CD14-positive monocyte (primary cell): ENCODE data around the gene BEND4. TPM values are rescaled to one million over a fixed set of nuclear protein-coding genes. Genes with fewer than 3 reads are reported as not detected.

Experiments
- DNase-seq, 3 donors: peaks; one replicate each; pipeline ENCODE4 v3.0.0-alpha.2; 2011 to 2022
- H2AFZ ChIP-seq: 2 replicates; pipeline ENCODE4 v1.6.0; 2012; ENCODE audit warnings: mild to moderate bottlenecking, low read depth, low read length, inconsistent platforms; ENCODE audit not compliant: insufficient read depth, poor library complexity, severe bottlenecking
- H3K27ac ChIP-seq, 2 donors: 1 replicate in 1 of 2; 2 replicates in 1 of 2; pipeline ENCODE4 v1.5.1; 2012 to 2013; ENCODE audit warnings: low read length in 2 of 2, control low read depth in 1 of 2, inconsistent platforms in 1 of 2, low read depth in 1 of 2, mild to moderate bottlenecking in 1 of 2
- H3K27me3 ChIP-seq, 2 donors: one replicate each; pipeline versions ENCODE4 v1.6.0 to v1.6.1; 2011 to 2013; ENCODE audit warnings: low read length in 2 of 2; ENCODE audit not compliant: control insufficient read depth in 2 of 2, insufficient read depth in 2 of 2
- H3K36me3 ChIP-seq, 2 donors: replicated peaks in 1 of 2; 1 replicate in 1 of 2; 2 replicates in 1 of 2; pipeline versions ENCODE4 v1.5.1 to v1.6.1; 2012 to 2013; ENCODE audit warnings: low read length in 2 of 2, control low read depth in 1 of 2, inconsistent platforms in 1 of 2, mild to moderate bottlenecking in 1 of 2; ENCODE audit not compliant: insufficient read depth in 2 of 2, control insufficient read depth in 1 of 2
- H3K4me1 ChIP-seq, 2 donors: 1 replicate in 1 of 2; 2 replicates in 1 of 2; pipeline versions ENCODE4 v1.5.1 to v1.6.1; 2012 to 2013; ENCODE audit warnings: low read length in 2 of 2, control low read depth in 1 of 2, inconsistent platforms in 1 of 2, mild to moderate bottlenecking in 1 of 2, moderate library complexity in 1 of 2; ENCODE audit not compliant: insufficient read depth in 2 of 2, control insufficient read depth in 1 of 2
- H3K4me2 ChIP-seq: replicated peaks from 2 replicates; pipeline ENCODE3; 2012; ENCODE audit warnings: low read length, moderate library complexity, mild to moderate bottlenecking; ENCODE audit not compliant: poor library complexity, severe bottlenecking; ENCODE audit errors: extremely low read depth
- H3K4me3 ChIP-seq, 3 experiments: fragments of 200-600 bp in 1 of 3; sonication (generic) in 1 of 3; replicated peaks in 1 of 3; 1 replicate in 2 of 3; 2 replicates in 1 of 3; pipeline ENCODE4 v1.5.1; 2011 to 2013; ENCODE audit warnings: low read length in 3 of 3, mild to moderate bottlenecking in 3 of 3, control low read depth in 2 of 3, low read depth in 2 of 3, inconsistent platforms in 1 of 3, moderate library complexity in 1 of 3
- H3K79me2 ChIP-seq: 2 replicates; pipeline ENCODE4 v1.6.0; 2012; ENCODE audit warnings: mild to moderate bottlenecking, control low read depth, inconsistent platforms, low read length, moderate library complexity; ENCODE audit not compliant: insufficient read depth
- H3K9ac ChIP-seq: 2 replicates; pipeline ENCODE4 v1.6.0; 2017; ENCODE audit warnings: low read length, mild to moderate bottlenecking; ENCODE audit not compliant: insufficient read depth, poor library complexity, severe bottlenecking
- H3K9me3 ChIP-seq, 2 donors: replicated peaks in 1 of 2; 1 replicate in 1 of 2; 2 replicates in 1 of 2; pipeline versions ENCODE4 v1.5.1 to v1.6.1; 2012 to 2013; ENCODE audit warnings: low read length in 2 of 2, control low read depth in 1 of 2; ENCODE audit not compliant: control insufficient read depth in 1 of 2, insufficient read depth in 1 of 2
- H4K20me1 ChIP-seq: 2 replicates; pipeline ENCODE4 v1.6.0; 2012; ENCODE audit warnings: mild to moderate bottlenecking, low read length, control low read depth, moderate library complexity; ENCODE audit not compliant: insufficient read depth
- H3K27ac Mint-ChIP-seq, 7 donors: one replicate each; pipeline ENCODE4 v1.8.0; 2020; ENCODE audit warnings: mild to moderate bottlenecking in 7 of 7, mixed read lengths in 7 of 7, moderate library complexity in 6 of 7, inconsistent platforms in 2 of 7
- H3K27me3 Mint-ChIP-seq, 3 donors: one replicate each; pipeline ENCODE4 v1.8.0; 2021 to 2022; ENCODE audit warnings: low read depth in 3 of 3, mild to moderate bottlenecking in 3 of 3, mixed read lengths in 3 of 3, moderate library complexity in 3 of 3, inconsistent platforms in 1 of 3
- H3K36me3 Mint-ChIP-seq, 2 donors: one replicate each; pipeline ENCODE4 v1.8.0; 2020; ENCODE audit warnings: mixed read lengths in 2 of 2, inconsistent platforms in 1 of 2, mild to moderate bottlenecking in 1 of 2
- H3K4me1 Mint-ChIP-seq: one replicate; pipeline ENCODE4 v1.8.0; 2020; ENCODE audit warnings: mild to moderate bottlenecking, mixed read lengths
- H3K4me3 Mint-ChIP-seq, 2 donors: one replicate each; pipeline ENCODE4 v1.8.0; 2020; ENCODE audit warnings: mild to moderate bottlenecking in 2 of 2, mixed read lengths in 2 of 2, moderate library complexity in 1 of 2
- H3K9me3 Mint-ChIP-seq, 7 donors: one replicate each; pipeline ENCODE4 v1.8.0; 2020 to 2022; ENCODE audit warnings: mixed read lengths in 7 of 7, mild to moderate bottlenecking in 6 of 7, moderate library complexity in 6 of 7, inconsistent platforms in 2 of 7
- WGBS: methylation state at CpG from one replicate; pipeline ENCODE4 v1.1.5; 2013; ENCODE audit warnings: missing lambda C conversion rate; ENCODE audit not compliant: insufficient coverage; 5-methylcytosine and 5-hydroxymethylcytosine counted together
- intact Hi-C, 2 donors: fragments of 100-400 bp; cut with micrococcal nuclease; formaldehyde crosslinking; loops; one replicate each; pipeline versions ENCODE4 v1.15.0 to v1.15.1; 2023
- polyA plus RNA-seq, 3 donors: library from polyadenylated mRNA; depleted of rRNA in 1 of 3; unstranded in 2 of 3; stranded (reverse) in 1 of 3; fragments of 300-500 nt in 2 of 3; fragments of >200 nt in 1 of 3; fragmentation: Illumina TruSeq in 2 of 3; gene quantifications; 1 replicate in 2 of 3; 2 replicates in 1 of 3; pipeline ENCODE4 v1.2.3, GENCODE V29; 2012 to 2021
- TF ChIP-seq, protein P1 (sequence below): fragments of 200-600 bp; IDR thresholded peaks from one replicate; pipeline ENCODE4 v1.8.0; 2022; ENCODE audit warnings: antibody characterized with exemption, mild to moderate bottlenecking

Gene BEND4
- polyA plus RNA-seq, 3 donors: 0.07 to 0.12 TPM; not detected in 1

DNA sequence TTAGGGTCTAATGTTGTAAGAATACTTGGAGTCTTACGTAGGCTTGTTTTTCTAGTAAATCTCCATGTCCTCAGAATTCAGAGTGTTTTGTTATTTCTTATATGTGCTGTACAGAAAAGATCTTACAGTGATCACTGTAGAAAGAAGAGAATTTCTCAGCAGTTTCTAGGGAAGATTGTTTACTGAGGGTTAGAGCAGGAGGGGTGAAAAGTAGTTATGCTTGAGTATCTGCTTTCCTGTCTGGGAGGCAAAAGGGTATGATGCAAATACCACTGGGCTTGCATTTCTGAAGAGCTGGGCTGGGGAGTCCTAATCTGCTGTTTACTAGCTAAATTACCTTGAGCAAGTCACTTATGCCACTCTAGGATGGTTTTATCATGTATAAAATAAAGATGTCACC is 78.2 kb downstream of the BEND4 start:
- Histone ChIP-seq H3K27ac (no peak overlapping the region), H4K20me1 (no peaks in the 10 kb centered on the region), H3K4me1 (no peaks in the 10 kb centered on the region), H3K9me3 (no peaks in the 10 kb centered on the region), H3K79me2 (no peaks in the 10 kb centered on the region), H3K9ac (no peak overlapping the region), H3K4me2 (no peak overlapping the region), H2AFZ (no peak overlapping the region), H3K27me3 (no peaks in the 10 kb centered on the region), H3K4me3 (no peak overlapping the region), H3K36me3 (peaks cover 29 to 55% of the 10 kb centered on the region in 2 donors)
- peaks cover 46 to 55% of the 10 kb centered on the region in 2 donors for H3K36me3 Mint-ChIP-seq
- no peaks in the 10 kb centered on the region for H3K4me1 Mint-ChIP-seq
- no peak overlapping the region for H3K4me3 Mint-ChIP-seq
- intact Hi-C loops: no loop called here
- no peak for DNase-seq
- H3K27me3 Mint-ChIP-seq: no peaks in the 10 kb centered on the region
- H3K27ac Mint-ChIP-seq: no peak overlapping the region
- no peaks in the 10 kb centered on the region for H3K9me3 Mint-ChIP-seq
- TF ChIP-seq, protein P1, sequence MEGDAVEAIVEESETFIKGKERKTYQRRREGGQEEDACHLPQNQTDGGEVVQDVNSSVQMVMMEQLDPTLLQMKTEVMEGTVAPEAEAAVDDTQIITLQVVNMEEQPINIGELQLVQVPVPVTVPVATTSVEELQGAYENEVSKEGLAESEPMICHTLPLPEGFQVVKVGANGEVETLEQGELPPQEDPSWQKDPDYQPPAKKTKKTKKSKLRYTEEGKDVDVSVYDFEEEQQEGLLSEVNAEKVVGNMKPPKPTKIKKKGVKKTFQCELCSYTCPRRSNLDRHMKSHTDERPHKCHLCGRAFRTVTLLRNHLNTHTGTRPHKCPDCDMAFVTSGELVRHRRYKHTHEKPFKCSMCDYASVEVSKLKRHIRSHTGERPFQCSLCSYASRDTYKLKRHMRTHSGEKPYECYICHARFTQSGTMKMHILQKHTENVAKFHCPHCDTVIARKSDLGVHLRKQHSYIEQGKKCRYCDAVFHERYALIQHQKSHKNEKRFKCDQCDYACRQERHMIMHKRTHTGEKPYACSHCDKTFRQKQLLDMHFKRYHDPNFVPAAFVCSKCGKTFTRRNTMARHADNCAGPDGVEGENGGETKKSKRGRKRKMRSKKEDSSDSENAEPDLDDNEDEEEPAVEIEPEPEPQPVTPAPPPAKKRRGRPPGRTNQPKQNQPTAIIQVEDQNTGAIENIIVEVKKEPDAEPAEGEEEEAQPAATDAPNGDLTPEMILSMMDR: no peak
- no CpG with 5 or more reads among the region's 1 CpG for whole genome bisulfite sequencing

DNA sequence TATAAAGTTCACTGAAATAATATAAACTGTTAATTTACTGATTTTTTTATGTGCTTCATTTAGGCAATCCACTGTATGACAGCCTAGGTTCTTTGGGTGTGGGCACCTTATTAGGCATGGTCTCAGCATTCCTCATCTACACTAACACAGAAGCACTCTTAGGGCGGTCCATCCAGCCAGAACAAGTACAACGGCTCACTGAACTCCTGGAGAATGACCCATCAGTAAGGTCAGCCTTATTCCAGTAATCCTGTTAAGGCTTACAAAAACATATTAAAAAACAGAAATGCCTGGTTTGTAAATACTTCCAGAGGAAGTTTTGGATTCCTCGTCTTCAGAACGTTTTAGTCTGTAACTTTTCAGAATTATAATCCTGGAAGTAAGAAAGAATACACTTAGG is 82.0 kb downstream of the BEND4 start:
- no peaks in the 10 kb centered on the region for H4K20me1 ChIP-seq
- DNase-seq: no peak
- H3K27ac ChIP-seq: no peak overlapping the region
- H3K27me3 ChIP-seq: no peaks in the 10 kb centered on the region
- WGBS: no CpG with 5 or more reads among the region's 4 CpGs
- H3K36me3 ChIP-seq: peaks cover 38 to 63% of the 10 kb centered on the region in 2 donors
- Mint-ChIP-seq H3K4me1 (no peaks in the 10 kb centered on the region), H3K36me3 (peaks cover 39 to 40% of the 10 kb centered on the region in 2 donors), H3K4me3 (no peak overlapping the region), H3K9me3 (no peaks in the 10 kb centered on the region), H3K27ac (no peak overlapping the region), H3K27me3 (no peaks in the 10 kb centered on the region)
- H3K9ac ChIP-seq: no peak overlapping the region
- no peaks in the 10 kb centered on the region for H3K9me3 ChIP-seq
- TF ChIP-seq, protein P1: no peak
- H3K4me3 ChIP-seq: no peak overlapping the region
- H2AFZ ChIP-seq: no peak overlapping the region
- no peaks in the 10 kb centered on the region for H3K4me1 ChIP-seq
- H3K4me2 ChIP-seq: no peak overlapping the region
- intact Hi-C loops: no loop called here
- no peaks in the 10 kb centered on the region for H3K79me2 ChIP-seq
